ENCODE measurements around the gene STPG2.

The STPG2 gene

GRCh38 chr4:97691111-97691605 lies 452.1 kb downstream of the STPG2 start:
- no peak overlapping the region for H3K4me3 ChIP-seq (ENCODE audit: low read depth, low read length)
- TF ChIP-seq CTCF (IDR thresholded peaks at IDR 0.05; ENCODE audit: low read depth, low read length), result no peak

GRCh38 chr4:97670703-97671269 lies 472.5 kb downstream of the STPG2 start:
- H3K4me3 ChIP-seq (ENCODE audit: low read depth, low read length), result no peak overlapping the region

GRCh38 chr4:97665553-97665952 lies 477.7 kb downstream of the STPG2 start:
- TF ChIP-seq CTCF (IDR thresholded peaks at IDR 0.05; ENCODE audit: low read depth, low read length), result no peak
- H3K4me3 ChIP-seq (ENCODE audit: low read depth, low read length), result no peak overlapping the region

More at GRCh38 chr4:97670703-97671269, 472.5 kb downstream of the STPG2 start:
- no peak for TF ChIP-seq CTCF (IDR thresholded peaks at IDR 0.05; ENCODE audit: low read depth, low read length)

- no peak for TF ChIP-seq CTCF (IDR thresholded peaks at IDR 0.05; ENCODE audit: low read depth, low read length)
- no peak overlapping the region for H3K4me3 ChIP-seq (ENCODE audit: low read depth, low read length)
These were observed 478.5 kb downstream of the STPG2 start for GRCh38 chr4:97664741-97665140.

- TF ChIP-seq CTCF (IDR thresholded peaks at IDR 0.05; ENCODE audit: low read depth, low read length), result no peak
- no peak overlapping the region for H3K4me3 ChIP-seq (ENCODE audit: low read depth, low read length)
These were observed 481.1 kb downstream of the STPG2 start for GRCh38 chr4:97662133-97662532.

- H3K4me3 ChIP-seq (ENCODE audit: low read depth, low read length), result no peak overlapping the region
- no peak for TF ChIP-seq CTCF (IDR thresholded peaks at IDR 0.05; ENCODE audit: low read depth, low read length)
These were observed 487.1 kb downstream of the STPG2 start for GRCh38 chr4:97656044-97656720.

- no peak for TF ChIP-seq CTCF (IDR thresholded peaks at IDR 0.05; ENCODE audit: low read depth, low read length)
- no peak overlapping the region for H3K4me3 ChIP-seq (ENCODE audit: low read depth, low read length)
These were observed 489.6 kb downstream of the STPG2 start for GRCh38 chr4:97653701-97654100.

All from WI38 (cell line).